ENCODE results near the gene KIF21B. TPM values are rescaled to one million over a fixed set of nuclear protein-coding genes. Genes with fewer than 3 reads are reported as not detected.

The KIF21B gene
- total RNA-seq, 1 experiment from 2014 or later, result 2.6 TPM

DNA sequence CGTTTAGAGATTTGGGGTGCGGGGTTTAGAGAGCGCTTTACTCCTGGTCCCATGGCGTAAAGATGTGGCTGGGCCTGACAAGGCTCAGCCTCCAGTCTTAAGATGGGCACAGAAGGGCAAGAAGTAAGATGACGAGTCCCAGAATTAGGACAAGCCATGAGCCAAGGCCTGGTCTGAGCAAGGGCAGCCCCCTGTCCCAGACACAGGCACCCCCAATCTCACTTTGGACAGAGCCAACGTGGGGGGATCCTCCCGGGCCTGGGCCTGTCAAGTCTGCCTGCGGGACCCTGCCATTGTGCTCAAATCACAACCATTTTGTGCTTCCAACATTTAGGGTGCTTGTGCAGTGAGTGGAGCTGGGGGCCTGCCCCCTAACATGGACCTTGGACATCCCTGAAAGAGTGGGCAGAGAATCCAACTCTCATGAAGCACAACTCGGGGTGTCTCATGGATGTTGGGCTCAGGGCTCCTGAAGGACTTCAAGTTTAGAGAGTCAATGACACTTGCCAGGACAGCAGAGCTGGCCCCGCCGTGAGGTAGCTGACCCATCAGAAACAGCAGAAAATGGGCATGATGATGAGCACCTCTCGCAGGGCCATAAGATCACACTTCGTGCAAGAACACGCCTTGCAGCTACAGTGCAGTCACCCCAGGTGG lies 52.6 kb downstream of the KIF21B start:
- H3K36me3 Mint-ChIP-seq (ENCODE audit: insufficient read depth, unreplicated experiment), result no peaks in the 10 kb centered on the region
- CTCF ChIA-PET, result interaction anchor here (0.6 to 1.5 kb wide), 6 partner anchors 47 to 349 kb away, joined by 3 to 8 read pairs (median 8); no protein-coding TSS in a partner anchor
- H3K4me1 ChIP-seq, result no peaks in the 10 kb centered on the region
- H3K27me3 Mint-ChIP-seq (ENCODE audit: insufficient read depth, unreplicated experiment), result no peaks in the 10 kb centered on the region
- H3K4me1 Mint-ChIP-seq (ENCODE audit: low read depth, unreplicated experiment), result no peaks in the 10 kb centered on the region
- no peak overlapping the region for H3K4me3 ChIP-seq (ENCODE audit: low read depth, low read length)
- no peaks in the 10 kb centered on the region for H3K27me3 ChIP-seq (replicated peaks; ENCODE audit: control insufficient read depth, insufficient read depth, low read length)
- intact Hi-C loops (cut with micrococcal nuclease; ENCODE audit: unreplicated experiment), result loop anchor here (1.0 to 5.0 kb wide), 2 partner anchors 71 to 80 kb away; no protein-coding TSS in a partner anchor
- H3K9me3 ChIP-seq, result no peaks in the 10 kb centered on the region
- no peaks in the 10 kb centered on the region for H3K9me3 Mint-ChIP-seq (ENCODE audit: unreplicated experiment)
- H3K36me3 ChIP-seq (ENCODE audit: control insufficient read depth, insufficient read depth, low read length), result no peaks in the 10 kb centered on the region
- BruUV-seq (replicated peaks), result no TSS peak
- no peak overlapping the region for H3K4me3 Mint-ChIP-seq (ENCODE audit: unreplicated experiment)
- H3K27ac Mint-ChIP-seq (ENCODE audit: unreplicated experiment), result no peak overlapping the region
- POLR2A ChIA-PET, result no interaction called here
- TF ChIP-seq, protein P1, sequence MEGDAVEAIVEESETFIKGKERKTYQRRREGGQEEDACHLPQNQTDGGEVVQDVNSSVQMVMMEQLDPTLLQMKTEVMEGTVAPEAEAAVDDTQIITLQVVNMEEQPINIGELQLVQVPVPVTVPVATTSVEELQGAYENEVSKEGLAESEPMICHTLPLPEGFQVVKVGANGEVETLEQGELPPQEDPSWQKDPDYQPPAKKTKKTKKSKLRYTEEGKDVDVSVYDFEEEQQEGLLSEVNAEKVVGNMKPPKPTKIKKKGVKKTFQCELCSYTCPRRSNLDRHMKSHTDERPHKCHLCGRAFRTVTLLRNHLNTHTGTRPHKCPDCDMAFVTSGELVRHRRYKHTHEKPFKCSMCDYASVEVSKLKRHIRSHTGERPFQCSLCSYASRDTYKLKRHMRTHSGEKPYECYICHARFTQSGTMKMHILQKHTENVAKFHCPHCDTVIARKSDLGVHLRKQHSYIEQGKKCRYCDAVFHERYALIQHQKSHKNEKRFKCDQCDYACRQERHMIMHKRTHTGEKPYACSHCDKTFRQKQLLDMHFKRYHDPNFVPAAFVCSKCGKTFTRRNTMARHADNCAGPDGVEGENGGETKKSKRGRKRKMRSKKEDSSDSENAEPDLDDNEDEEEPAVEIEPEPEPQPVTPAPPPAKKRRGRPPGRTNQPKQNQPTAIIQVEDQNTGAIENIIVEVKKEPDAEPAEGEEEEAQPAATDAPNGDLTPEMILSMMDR (IDR thresholded peaks at IDR 0.05; ENCODE audit: insufficient read depth in 1 of 2, low read depth in 1 of 2, low read length in 1 of 2, severe bottlenecking in 1 of 2, unreplicated experiment in 1 of 2), result no peak
- DNase-seq, result no peak

DNA sequence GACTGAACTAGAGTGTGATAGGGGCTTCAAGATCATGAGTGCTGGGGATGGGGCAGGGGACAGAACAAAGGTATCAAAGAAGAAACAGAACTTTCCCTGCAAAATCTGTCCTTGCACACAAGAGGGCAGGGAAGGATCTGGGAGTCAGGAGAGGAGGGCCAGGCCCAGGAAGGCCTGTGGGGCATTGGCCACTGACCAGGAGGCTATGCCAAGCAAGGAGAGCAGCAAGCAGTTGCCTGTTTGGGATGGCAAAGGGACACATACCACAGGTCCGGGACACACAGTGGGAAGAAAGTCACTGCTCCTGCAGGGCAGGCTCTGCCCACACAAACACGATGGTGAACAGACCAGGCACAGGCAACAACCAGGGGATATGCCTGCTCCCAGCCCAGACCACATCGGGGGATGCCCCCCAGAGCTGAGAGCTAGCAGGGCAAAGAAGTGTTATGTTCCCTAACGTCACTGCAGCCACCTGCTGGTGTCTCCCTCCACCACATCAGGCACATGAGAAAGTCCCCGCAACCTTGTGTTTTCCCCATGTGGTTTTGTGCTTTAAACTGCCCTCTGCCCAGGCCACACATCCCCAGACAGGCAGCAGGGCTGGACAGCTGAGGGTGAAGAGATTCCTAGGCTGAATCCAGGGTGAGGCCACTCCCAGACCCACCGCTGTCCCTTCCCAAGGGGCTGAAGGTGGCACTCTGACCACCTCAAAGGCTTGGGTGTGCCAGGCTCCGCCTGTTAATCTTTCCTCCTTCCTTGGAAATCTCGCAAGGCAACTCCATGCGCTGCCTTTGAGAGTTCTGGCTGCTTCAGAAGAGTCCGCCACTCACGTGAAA lies 53.6 kb downstream of the KIF21B start:
- no TSS peak for BruUV-seq (replicated peaks)
- no peaks in the 10 kb centered on the region for H3K27me3 Mint-ChIP-seq (ENCODE audit: insufficient read depth, unreplicated experiment)
- DNase-seq, result no peak
- H3K4me1 Mint-ChIP-seq (ENCODE audit: low read depth, unreplicated experiment), result no peaks in the 10 kb centered on the region
- intact Hi-C loops (cut with micrococcal nuclease; ENCODE audit: unreplicated experiment), result loop anchor here (1.0 to 5.0 kb wide), 2 partner anchors 72 to 79 kb away; no protein-coding TSS in a partner anchor
- no peak overlapping the region for H3K27ac Mint-ChIP-seq (ENCODE audit: unreplicated experiment)
- ChIA-PET CTCF (interaction anchor here (1.0 kb wide), 1 partner anchor 73 kb away, joined by 3 read pairs; no protein-coding TSS in a partner anchor), POLR2A (no interaction called here)
- Histone ChIP-seq H3K9me3 (no peaks in the 10 kb centered on the region), H3K4me3 (ENCODE audit: low read depth, low read length) (no peak overlapping the region), H3K27me3 (replicated peaks; ENCODE audit: control insufficient read depth, insufficient read depth, low read length) (no peaks in the 10 kb centered on the region), H3K36me3 (ENCODE audit: control insufficient read depth, insufficient read depth, low read length) (no peaks in the 10 kb centered on the region), H3K4me1 (no peaks in the 10 kb centered on the region)
- H3K9me3 Mint-ChIP-seq (ENCODE audit: unreplicated experiment), result no peaks in the 10 kb centered on the region
- H3K4me3 Mint-ChIP-seq (ENCODE audit: unreplicated experiment), result no peak overlapping the region
- TF ChIP-seq, protein P1 (IDR thresholded peaks at IDR 0.05; ENCODE audit: insufficient read depth in 1 of 2, low read depth in 1 of 2, low read length in 1 of 2, severe bottlenecking in 1 of 2, unreplicated experiment in 1 of 2), result no peak
- H3K36me3 Mint-ChIP-seq (ENCODE audit: insufficient read depth, unreplicated experiment), result no peaks in the 10 kb centered on the region

DNA sequence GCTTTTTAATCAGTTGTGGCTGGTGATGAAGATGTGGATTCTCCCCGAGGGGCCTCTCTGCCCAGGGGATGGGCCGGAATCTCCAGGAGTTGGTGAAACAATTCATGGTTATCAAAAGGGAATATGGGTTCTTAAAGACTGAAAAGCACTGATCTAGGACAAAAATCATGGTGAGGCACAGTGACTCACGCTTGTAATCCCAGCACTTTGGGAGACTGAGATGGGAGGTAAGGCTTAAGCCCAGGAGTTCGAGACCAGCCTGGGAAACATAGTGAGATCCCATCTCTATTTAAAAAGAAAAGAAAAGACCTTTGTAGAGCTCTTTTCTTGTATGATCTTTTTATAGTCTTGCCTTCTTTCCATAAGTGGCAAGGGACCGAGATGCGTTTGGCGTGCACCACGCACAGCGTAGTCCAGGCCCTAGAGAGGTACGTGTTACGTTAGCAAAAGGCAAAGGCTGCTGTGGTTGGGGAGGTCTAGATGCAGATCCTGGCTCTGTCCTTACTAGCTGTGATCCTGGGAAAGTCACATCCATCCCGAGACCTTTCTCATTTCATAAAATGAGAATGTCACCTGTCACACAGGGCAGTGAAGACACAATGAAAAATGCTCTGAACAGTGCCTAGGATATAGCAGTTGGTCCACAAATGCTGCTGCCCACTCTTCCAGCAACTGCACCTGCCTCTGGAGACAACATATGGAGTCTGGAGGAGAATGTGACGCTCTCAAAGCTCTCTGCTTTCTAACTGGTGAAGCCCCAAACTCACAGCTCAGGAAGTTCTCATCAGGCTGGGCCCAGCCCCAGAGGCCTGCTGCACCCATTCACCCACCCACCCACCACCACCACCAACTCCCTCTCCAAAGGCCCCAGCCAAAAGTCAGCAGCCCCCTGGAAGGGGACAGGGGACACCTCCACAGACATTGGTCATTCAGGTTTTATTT lies 54.8 kb downstream of the KIF21B start:
- no peaks in the 10 kb centered on the region for H3K4me1 ChIP-seq
- no peak for DNase-seq
- ChIA-PET POLR2A (no interaction called here), CTCF (no interaction called here)
- TF ChIP-seq, protein P1 (IDR thresholded peaks at IDR 0.05; ENCODE audit: insufficient read depth in 1 of 2, low read depth in 1 of 2, low read length in 1 of 2, severe bottlenecking in 1 of 2, unreplicated experiment in 1 of 2), result no peak
- H3K27me3 Mint-ChIP-seq (ENCODE audit: insufficient read depth, unreplicated experiment), result no peaks in the 10 kb centered on the region
- no peaks in the 10 kb centered on the region for H3K27me3 ChIP-seq (replicated peaks; ENCODE audit: control insufficient read depth, insufficient read depth, low read length)
- H3K9me3 ChIP-seq, result no peaks in the 10 kb centered on the region
- no peak overlapping the region for H3K4me3 ChIP-seq (ENCODE audit: low read depth, low read length)
- intact Hi-C loops (cut with micrococcal nuclease; ENCODE audit: unreplicated experiment), result no loop called here
- H3K4me3 Mint-ChIP-seq (ENCODE audit: unreplicated experiment), result no peak overlapping the region
- no peaks in the 10 kb centered on the region for H3K36me3 Mint-ChIP-seq (ENCODE audit: insufficient read depth, unreplicated experiment)
- no peaks in the 10 kb centered on the region for H3K4me1 Mint-ChIP-seq (ENCODE audit: low read depth, unreplicated experiment)
- H3K27ac Mint-ChIP-seq (ENCODE audit: unreplicated experiment), result no peak overlapping the region
- BruUV-seq (replicated peaks), result no TSS peak
- H3K36me3 ChIP-seq (ENCODE audit: control insufficient read depth, insufficient read depth, low read length), result no peaks in the 10 kb centered on the region
- H3K9me3 Mint-ChIP-seq (ENCODE audit: unreplicated experiment), result no peaks in the 10 kb centered on the region
